GM20000 (cell line): ENCODE data around the gene PDGFA.

Experiments used
- DNase-seq: peaks from one replicate; pipeline ENCODE4 v3.0.0; 2012; ENCODE audit warnings: low spot score
- TF ChIP-seq, protein P1 (sequence below): IDR thresholded peaks from 2 replicates; pipeline ENCODE4 v1.5.1; 2012; ENCODE audit warnings: mild to moderate bottlenecking, control low read depth; ENCODE audit errors: extremely low read depth, missing control alignments

The PDGFA gene

DNA sequence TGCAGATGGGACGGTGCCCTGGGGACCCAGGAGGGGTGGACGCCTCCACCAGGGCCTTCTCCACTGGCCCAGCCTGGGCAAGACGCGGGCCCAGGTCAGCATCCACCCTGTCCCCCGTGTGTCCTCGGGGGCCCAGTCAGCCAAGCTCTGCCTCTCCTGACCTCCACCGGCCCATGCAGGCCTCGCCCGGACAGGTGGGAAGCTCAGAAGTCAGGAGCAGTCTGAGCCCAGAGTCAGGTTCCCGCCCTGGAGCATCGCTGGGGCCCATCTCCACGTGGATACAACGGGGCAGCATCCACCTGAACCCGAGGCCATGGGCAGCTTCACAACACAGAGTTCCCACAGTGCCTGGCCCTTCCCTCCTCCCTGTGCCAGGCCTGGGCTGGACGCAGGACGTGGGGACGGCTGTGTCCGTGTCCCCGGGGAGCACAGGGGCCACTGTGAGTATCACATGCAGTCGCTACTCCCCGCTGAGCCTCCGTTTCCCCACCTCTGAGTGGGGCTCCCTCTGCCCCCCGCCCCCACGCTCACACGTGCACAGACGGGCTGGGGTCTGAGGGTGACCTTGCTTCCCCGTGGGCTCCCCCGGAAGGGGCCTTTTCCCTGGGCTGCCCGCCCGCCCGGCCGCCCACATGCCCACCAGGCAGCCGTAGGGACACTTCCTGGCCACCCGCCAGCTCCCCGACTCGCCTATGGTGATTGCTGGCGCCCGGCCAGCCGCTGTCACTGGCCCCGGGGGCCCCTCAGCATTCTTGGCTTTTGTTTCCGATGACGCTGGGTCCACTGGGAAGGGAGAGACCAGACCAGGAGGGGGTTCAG lies 64.3 kb downstream of the PDGFA start:
- DNase-seq: no peak
- TF ChIP-seq, protein P1, sequence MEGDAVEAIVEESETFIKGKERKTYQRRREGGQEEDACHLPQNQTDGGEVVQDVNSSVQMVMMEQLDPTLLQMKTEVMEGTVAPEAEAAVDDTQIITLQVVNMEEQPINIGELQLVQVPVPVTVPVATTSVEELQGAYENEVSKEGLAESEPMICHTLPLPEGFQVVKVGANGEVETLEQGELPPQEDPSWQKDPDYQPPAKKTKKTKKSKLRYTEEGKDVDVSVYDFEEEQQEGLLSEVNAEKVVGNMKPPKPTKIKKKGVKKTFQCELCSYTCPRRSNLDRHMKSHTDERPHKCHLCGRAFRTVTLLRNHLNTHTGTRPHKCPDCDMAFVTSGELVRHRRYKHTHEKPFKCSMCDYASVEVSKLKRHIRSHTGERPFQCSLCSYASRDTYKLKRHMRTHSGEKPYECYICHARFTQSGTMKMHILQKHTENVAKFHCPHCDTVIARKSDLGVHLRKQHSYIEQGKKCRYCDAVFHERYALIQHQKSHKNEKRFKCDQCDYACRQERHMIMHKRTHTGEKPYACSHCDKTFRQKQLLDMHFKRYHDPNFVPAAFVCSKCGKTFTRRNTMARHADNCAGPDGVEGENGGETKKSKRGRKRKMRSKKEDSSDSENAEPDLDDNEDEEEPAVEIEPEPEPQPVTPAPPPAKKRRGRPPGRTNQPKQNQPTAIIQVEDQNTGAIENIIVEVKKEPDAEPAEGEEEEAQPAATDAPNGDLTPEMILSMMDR: no peak

DNA sequence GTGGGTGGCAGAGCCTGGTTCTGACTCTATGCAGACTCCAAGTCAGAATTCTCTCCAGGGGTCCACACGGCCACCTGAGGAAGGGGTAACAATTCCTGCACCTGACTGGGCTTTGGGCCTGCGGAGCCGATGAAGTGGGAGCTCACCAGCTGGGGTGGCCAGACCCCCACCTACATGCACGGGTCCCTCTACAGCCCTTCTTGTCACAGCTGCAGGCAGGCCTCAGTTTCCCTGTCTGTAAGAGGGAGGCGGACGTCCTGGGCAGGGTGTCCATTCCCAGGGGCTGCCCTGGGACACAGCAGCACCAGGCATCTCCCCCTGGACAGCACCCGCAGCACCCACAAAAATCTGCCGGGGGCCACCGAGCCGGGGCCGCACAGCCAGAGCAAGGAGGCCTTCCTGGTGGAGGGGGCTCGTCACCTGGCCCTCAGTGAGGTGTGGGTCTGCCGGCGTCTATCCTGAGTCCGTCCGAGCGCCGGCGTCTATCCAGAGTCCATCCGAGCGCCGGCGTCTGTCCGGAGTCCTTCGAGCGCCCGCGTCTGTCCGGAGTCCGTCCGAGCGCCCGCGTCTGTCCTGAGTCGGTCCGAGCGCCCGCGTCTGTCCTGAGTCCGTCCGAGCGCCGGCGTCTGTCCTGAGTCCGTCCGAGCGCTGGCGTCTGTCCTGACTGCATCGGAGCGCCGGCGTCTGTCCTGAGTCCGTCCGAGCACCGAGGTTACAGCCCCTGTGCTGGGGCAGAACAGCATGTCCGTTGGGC lies 65.1 kb downstream of the PDGFA start:
- DNase-seq: no peak
- TF ChIP-seq, protein P1: no peak

DNA sequence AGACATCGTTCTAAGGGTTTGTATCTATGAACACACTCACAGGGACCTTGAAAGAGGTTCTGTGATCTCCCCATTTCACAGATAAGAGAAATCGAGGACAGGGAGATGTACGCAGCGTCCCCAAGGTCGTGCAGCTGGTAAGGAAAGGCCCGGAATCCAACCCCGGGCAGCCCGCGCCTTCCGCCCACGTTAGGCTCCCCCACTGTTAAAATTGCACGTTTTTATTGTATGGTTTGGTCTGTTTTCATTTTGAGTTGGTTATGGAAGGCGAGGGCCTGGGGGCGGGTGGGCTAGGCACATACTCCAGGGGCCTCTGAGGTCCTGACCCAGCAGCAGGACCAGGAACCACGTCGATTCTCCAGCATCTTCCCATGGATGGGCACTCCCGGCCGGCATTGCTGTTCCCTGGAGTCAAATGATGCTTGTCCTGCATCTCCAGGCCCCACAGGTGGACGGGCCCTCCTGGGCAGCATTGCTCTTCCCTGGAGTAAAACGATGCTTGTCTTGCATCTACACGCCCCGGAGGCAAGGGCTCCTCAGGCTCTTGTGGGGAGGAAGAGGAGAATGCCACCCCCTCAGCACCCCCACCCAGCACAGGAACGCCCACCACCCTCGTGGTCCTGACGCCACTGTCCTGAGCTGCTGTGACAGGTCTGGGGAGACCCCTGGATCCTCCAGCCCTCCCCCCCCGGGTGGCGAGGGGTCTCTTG lies 65.9 kb downstream of the PDGFA start:
- TF ChIP-seq, protein P1: no peak
- no peak for DNase-seq

DNA sequence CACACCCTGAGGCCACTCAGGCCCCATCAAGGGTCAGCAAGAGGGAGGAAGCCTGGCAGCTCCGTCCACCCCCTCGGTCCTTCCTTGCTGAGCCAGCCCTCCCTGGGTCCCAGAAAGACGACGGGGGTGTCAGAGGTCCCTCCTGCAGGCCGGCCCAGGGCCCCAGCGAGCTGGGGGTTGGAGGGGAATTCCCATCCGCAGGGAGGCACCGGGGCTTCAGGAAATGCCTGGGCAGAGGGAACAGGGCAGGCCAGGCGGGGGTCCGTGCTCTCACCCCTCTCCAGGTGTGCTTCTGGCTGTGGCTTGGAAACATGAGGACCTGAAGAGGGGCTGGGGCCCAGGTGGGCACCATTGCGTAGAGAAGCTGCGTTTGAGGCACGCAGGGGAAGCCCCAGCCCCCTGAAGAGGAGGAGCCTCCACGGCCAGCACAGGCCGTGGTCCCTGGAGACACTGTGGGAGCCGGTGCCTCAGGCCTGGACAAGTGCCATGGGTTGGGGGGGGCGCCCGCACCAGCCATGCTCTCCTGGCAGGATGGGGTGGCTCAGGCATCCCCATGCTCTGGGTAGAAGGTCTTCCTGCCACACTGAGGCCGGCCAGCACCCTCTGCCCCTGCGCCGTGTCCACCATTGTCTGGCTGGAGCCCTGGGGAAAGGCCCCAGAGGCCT lies 66.7 kb downstream of the PDGFA start:
- no peak for DNase-seq
- TF ChIP-seq, protein P1: no peak

DNA sequence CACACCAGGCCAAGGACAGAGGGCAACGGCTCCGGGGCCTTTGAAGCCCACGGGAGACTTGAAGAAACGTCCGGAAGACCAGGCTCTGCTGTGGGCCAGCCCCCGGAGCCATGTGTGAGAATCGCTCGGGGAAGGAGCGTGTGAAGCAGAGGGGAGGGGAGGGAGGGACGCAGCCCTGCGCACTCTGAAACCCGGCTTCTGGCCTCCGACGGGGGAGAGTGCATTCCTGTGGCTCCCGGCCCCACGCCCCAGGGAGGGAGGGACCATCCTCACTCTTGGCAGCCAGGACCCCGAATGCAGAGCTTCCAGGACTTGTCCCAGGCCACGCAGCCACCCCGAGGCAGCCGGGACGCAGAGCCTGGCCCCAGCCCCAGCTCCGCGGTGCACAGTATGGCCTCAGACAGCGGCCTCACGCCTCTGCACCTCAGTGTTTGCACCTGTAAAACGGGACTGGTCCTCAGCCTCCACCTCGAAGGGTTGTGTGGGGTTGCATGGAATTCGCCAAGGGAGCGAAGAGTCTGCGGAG lies 67.4 kb downstream of the PDGFA start:
- TF ChIP-seq, protein P1: no peak
- DNase-seq: no peak

DNA sequence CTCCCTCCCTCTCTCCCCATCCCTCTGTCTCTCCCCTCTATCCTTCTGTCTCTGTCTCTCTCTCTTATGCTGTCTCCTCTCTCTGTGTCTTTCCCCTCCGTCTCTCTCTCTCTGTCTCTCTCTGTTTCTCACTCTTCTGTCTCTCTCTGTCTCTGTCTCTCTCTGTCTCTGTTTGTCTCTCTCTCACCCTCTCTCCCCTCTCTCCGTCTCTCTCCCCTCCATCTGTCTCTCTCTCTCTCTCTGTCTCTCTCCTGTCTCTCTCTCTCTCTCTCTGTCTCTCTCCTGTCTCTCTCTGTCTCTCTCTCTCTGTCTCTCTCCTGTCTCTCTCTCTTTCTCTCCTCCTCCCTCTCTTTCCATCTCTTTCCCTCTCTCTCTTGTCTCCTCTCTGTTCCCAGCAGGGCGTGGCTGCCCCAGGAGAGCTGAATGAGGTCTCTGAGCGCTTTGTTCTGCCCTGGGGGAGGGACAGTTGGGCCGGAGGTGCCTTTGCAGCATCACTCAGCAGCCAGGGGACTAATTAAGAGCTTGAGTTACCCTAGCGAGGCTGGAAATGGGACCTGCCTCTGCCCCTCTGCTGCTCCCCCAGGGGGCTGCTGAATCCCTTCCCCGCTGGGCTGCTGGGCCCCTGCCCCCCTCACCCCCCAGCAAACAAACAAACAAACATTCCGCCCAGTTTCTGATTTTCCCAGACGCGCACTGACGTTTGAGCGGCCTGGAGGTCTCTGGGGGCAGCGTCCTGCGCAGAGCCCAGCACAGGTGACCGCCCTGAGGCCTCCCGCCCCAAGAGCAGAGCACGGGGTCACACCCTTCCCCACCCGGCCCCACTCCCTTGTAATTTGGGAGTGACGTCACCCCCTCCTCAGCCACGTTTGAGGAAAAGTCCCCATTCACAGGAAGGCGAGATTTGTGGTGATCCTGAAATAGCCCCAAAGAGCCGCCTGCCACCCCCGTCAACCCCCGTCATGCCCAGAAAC lies 68.1 kb downstream of the PDGFA start:
- TF ChIP-seq, protein P1: no peak
- no peak for DNase-seq
